Glutamatergic neuron (in vitro differentiated cells): ENCODE results near the gene OR2T27. TPM values are rescaled to one million over a fixed set of nuclear protein-coding genes. Genes with fewer than 3 reads are reported as not detected.
"Not testable (repeated sequence)": the region's sequence is repeated elsewhere in the genome, so short reads cannot be mapped to it uniquely, and the experiment has no call there.

Source experiments
- DNase-seq: peaks from one replicate; pipeline ENCODE4 v3.0.0; 2022
- H3K27ac Mint-ChIP-seq: one replicate; pipeline ENCODE4 v1.8.0; 2020; ENCODE audit warnings: mild to moderate bottlenecking, mixed read lengths, inconsistent platforms; ENCODE audit not compliant: unreplicated experiment
- H3K27me3 Mint-ChIP-seq: one replicate; pipeline ENCODE4 v1.8.0; 2020; ENCODE audit warnings: mild to moderate bottlenecking, moderate library complexity, mixed read lengths, inconsistent platforms; ENCODE audit not compliant: unreplicated experiment
- H3K36me3 Mint-ChIP-seq: one replicate; pipeline ENCODE4 v1.8.0; 2020; ENCODE audit warnings: mild to moderate bottlenecking, mixed read lengths, inconsistent platforms; ENCODE audit not compliant: unreplicated experiment
- H3K4me1 Mint-ChIP-seq: one replicate; pipeline ENCODE4 v1.8.0; 2020; ENCODE audit warnings: mild to moderate bottlenecking, low read depth, mixed read lengths, inconsistent platforms; ENCODE audit not compliant: unreplicated experiment
- H3K4me3 Mint-ChIP-seq: one replicate; pipeline ENCODE4 v1.8.0; 2020; ENCODE audit warnings: mild to moderate bottlenecking, mixed read lengths, inconsistent platforms; ENCODE audit not compliant: unreplicated experiment
- H3K9me3 Mint-ChIP-seq: one replicate; pipeline ENCODE4 v1.8.0; 2020; ENCODE audit warnings: mild to moderate bottlenecking, moderate library complexity, mixed read lengths, inconsistent platforms; ENCODE audit not compliant: unreplicated experiment
- long read RNA-seq: library from polyadenylated mRNA; unstranded; transcript quantifications from one replicate; pipeline ENCODE4 v2.0.0, GENCODE V29; 2020; ENCODE audit not compliant: unreplicated experiment
- total RNA-seq: library from RNA; stranded (reverse); fragmentation: NEBNext Ultra II Directional; extraction: Animal tissue kit (Norgen Biotek cat#: 25700); gene quantifications from one replicate; pipeline ENCODE4 v1.2.1, GENCODE V29; 2021; ENCODE audit not compliant: unreplicated experiment
- TF ChIP-seq, protein P1 (sequence below): fragments of 200-600 bp; sonication (generic); IDR thresholded peaks from one replicate; pipeline ENCODE4 v1.5.0; 2021; ENCODE audit not compliant: partially characterized antibody, unreplicated experiment

OR2T27 gene
- not detected for total RNA-seq
- long read RNA-seq, result 0 reads

DNA sequence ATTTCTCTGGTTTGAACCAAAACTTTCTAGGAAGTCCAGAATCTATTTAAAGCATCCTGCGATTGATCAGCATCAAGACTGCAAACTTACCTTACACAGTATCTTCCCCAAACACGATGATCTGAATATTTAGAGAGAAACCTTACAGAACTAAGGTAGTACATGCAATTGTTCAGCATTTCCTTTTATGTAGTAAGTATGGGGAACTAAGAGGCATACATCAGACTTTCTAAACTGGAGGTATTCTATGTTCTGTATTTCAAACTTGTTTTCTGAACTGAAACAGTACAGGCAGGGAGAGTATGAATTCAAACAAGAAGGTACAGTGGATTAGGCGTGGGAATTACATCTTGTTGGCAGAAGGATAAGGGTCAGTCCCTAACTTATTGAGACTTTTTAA lies at the start of gene OR2T27:
TSS of gene OR2T27 (minus strand) at position 175 of the 400 bp plus-strand sequence. CDS start 4,644 bp downstream, outside the sequence.
- not testable (repeated sequence) for H3K27ac Mint-ChIP-seq, H3K4me3 Mint-ChIP-seq, H3K9me3 Mint-ChIP-seq, H3K4me1 Mint-ChIP-seq, DNase-seq, H3K36me3 Mint-ChIP-seq, H3K27me3 Mint-ChIP-seq

- H3K4me3 Mint-ChIP-seq, result no peak overlapping the region
- H3K9me3 Mint-ChIP-seq, result peaks cover 4% of the 10 kb centered on the region
- DNase-seq, result no peak
- TF ChIP-seq, protein P1, sequence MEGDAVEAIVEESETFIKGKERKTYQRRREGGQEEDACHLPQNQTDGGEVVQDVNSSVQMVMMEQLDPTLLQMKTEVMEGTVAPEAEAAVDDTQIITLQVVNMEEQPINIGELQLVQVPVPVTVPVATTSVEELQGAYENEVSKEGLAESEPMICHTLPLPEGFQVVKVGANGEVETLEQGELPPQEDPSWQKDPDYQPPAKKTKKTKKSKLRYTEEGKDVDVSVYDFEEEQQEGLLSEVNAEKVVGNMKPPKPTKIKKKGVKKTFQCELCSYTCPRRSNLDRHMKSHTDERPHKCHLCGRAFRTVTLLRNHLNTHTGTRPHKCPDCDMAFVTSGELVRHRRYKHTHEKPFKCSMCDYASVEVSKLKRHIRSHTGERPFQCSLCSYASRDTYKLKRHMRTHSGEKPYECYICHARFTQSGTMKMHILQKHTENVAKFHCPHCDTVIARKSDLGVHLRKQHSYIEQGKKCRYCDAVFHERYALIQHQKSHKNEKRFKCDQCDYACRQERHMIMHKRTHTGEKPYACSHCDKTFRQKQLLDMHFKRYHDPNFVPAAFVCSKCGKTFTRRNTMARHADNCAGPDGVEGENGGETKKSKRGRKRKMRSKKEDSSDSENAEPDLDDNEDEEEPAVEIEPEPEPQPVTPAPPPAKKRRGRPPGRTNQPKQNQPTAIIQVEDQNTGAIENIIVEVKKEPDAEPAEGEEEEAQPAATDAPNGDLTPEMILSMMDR, result no peak
- H3K36me3 Mint-ChIP-seq, result peaks cover 15% of the 10 kb centered on the region
- H3K4me1 Mint-ChIP-seq, result no peaks in the 10 kb centered on the region
- no peak overlapping the region for H3K27ac Mint-ChIP-seq
- no peaks in the 10 kb centered on the region for H3K27me3 Mint-ChIP-seq
Measured at GRCh38 chr1:248704606-248705005, 49.3 kb upstream of the OR2T27 start.

- peaks cover 4% of the 10 kb centered on the region for H3K9me3 Mint-ChIP-seq
- peaks cover 15% of the 10 kb centered on the region for H3K36me3 Mint-ChIP-seq
- H3K4me1 Mint-ChIP-seq, result no peaks in the 10 kb centered on the region
- no peak overlapping the region for H3K4me3 Mint-ChIP-seq
- H3K27ac Mint-ChIP-seq, result no peak overlapping the region
- H3K27me3 Mint-ChIP-seq, result no peaks in the 10 kb centered on the region
- no peak for DNase-seq
- TF ChIP-seq, protein P1, result no peak
Measured at GRCh38 chr1:248703674-248704073, 48.3 kb upstream of the OR2T27 start.

DNA sequence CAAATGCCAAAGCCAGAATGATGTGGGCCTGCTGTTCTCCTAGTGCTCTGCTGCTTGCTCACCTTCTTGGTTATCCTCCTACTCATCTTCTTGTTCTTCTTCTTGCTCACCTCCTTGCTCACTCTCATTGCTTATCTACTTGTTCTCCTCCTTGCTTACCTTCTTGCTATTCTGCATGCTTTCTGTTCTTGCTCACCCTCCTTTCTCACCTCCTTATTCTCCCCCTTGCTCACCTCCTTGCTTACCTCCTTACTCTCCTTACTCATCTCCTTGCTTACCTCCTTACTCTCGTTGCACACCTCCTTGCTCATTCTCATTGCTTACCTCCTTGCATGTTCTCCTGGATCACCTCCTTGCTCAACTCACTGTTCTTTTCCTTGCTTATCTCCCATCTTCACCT lies 47.4 kb upstream of the OR2T27 start, which contains the start of gene OR14I1:
TSS of gene OR14I1 (minus strand) at position 53 of the 400 bp plus-strand sequence.
- Mint-ChIP-seq H3K9me3 (peaks cover 8% of the 10 kb centered on the region), H3K4me1 (no peaks in the 10 kb centered on the region), H3K27me3 (no peaks in the 10 kb centered on the region), H3K4me3 (no peak within 1 kb of the TSS), H3K36me3 (peaks cover 15% of the 10 kb centered on the region), H3K27ac (no peak within 1 kb of the TSS)
- no peak for DNase-seq
- TF ChIP-seq, protein P1, result no peak

GRCh38 chr1:248699099-248699498 lies 43.8 kb upstream of the OR2T27 start:
- Mint-ChIP-seq H3K9me3 (peaks cover 13% of the 10 kb centered on the region), H3K4me3 (no peak overlapping the region)

More at GRCh38 chr1:248699099-248699498, 43.8 kb upstream of the OR2T27 start:
- Mint-ChIP-seq H3K36me3 (peaks cover 7% of the 10 kb centered on the region), H3K27me3 (peaks cover 6% of the 10 kb centered on the region), H3K27ac (no peak overlapping the region), H3K4me1 (no peaks in the 10 kb centered on the region)
- TF ChIP-seq, protein P1, result no peak
- no peak for DNase-seq
